GM12874 (cell line): Measurements from ENCODE around the gene RAB27A.

Source experiments
- TF ChIP-seq, protein P1 (sequence below): IDR thresholded peaks from 2 replicates; pipeline ENCODE4 v1.5.1; 2011; ENCODE audit warnings: low read depth, mild to moderate bottlenecking, control low read depth, low read length, moderate library complexity; ENCODE audit not compliant: insufficient read depth

RAB27A gene

GRCh38 chr15:55320238-55320550 lies 30.6 kb upstream of the RAB27A start:
- TF ChIP-seq, protein P1, sequence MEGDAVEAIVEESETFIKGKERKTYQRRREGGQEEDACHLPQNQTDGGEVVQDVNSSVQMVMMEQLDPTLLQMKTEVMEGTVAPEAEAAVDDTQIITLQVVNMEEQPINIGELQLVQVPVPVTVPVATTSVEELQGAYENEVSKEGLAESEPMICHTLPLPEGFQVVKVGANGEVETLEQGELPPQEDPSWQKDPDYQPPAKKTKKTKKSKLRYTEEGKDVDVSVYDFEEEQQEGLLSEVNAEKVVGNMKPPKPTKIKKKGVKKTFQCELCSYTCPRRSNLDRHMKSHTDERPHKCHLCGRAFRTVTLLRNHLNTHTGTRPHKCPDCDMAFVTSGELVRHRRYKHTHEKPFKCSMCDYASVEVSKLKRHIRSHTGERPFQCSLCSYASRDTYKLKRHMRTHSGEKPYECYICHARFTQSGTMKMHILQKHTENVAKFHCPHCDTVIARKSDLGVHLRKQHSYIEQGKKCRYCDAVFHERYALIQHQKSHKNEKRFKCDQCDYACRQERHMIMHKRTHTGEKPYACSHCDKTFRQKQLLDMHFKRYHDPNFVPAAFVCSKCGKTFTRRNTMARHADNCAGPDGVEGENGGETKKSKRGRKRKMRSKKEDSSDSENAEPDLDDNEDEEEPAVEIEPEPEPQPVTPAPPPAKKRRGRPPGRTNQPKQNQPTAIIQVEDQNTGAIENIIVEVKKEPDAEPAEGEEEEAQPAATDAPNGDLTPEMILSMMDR: no peak

- TF ChIP-seq, protein P1: no peak
Measured at GRCh38 chr15:55319537-55320237, 30.1 kb upstream of the RAB27A start.

DNA sequence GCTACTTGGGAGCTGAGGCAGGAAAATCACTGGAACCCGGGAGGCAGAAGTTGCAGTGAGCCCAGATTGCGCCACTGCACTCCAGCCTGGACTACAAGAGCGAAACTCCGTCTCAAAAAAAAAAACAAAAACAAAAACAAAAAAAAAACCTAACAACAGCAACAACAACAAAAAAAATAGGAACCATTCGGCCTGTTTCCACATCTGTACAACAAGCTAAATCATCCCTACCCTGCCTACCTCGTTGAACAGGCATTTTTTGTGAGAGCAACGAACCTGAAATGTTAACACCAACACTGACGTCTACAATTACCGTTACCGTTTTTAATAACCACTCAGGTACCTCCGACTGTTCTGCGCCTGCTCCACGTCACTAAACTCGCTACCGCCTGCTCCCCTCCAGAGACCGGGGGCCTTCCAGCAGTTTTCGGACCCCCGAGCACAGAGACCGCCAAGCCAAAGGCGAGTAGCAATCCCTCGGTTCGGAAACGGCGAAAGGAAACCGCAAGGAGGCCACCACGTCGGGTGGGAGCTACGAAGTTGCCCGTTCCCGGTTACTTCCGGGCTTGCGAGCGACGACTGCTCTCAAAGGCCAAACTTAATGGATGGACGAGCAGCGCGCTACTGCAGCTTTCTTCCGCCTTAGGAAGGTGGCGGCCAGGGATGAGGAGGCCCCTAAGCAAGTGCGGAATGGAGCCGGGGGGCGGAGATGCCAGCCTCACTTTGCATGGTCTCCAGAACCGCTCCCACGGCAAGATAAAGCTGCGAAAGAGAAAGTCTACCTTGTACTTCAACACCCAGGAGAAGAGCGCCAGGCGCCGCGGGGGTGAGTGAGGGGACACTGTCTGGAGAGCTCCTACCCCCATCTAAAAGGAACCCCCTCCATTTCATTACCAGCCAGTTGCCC lies 29.2 kb upstream of the RAB27A start, which contains the start of the genes PIGB and PIGBOS1:
PIGB (plus strand) TSS at position 635 of the 907 bp plus-strand sequence; CDS start at position 664, 29 bp downstream.
PIGBOS1 (minus strand) TSS at position 536 of the 907 bp plus-strand sequence. CDS start 1,331 bp downstream, outside the sequence.
- TF ChIP-seq, protein P1: no peak

- TF ChIP-seq, protein P1: no peak
Measured at GRCh38 chr15:55297315-55297714, 7.7 kb upstream of the RAB27A start.

DNA sequence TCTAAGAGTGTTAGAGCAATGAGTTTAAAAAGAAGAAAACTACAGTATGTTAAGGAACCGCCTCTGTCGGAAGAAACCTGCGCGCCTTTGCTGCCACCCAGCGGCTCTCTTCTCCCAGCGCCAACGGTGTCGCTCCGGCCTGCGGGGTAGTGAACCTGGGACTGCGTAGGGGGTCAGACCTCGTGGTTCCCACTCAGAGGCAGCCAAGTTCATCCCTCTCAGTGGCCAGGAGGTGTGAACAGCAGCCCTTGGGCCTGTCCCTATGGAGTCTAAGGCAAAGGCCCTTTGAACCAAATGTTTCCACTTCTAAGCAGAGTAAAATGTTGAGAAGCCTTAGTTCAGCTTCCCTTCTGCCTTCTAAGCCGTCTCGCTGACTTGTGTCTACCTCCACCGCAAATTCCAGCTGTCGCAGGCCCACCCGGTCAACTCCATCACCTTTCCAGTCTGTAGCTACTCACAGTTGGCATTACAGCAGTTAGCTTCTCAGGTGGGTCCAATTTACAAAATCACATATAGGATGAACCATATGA lies 980 bp upstream of the RAB27A start:
- TF ChIP-seq, protein P1: peak; percentile 87

DNA sequence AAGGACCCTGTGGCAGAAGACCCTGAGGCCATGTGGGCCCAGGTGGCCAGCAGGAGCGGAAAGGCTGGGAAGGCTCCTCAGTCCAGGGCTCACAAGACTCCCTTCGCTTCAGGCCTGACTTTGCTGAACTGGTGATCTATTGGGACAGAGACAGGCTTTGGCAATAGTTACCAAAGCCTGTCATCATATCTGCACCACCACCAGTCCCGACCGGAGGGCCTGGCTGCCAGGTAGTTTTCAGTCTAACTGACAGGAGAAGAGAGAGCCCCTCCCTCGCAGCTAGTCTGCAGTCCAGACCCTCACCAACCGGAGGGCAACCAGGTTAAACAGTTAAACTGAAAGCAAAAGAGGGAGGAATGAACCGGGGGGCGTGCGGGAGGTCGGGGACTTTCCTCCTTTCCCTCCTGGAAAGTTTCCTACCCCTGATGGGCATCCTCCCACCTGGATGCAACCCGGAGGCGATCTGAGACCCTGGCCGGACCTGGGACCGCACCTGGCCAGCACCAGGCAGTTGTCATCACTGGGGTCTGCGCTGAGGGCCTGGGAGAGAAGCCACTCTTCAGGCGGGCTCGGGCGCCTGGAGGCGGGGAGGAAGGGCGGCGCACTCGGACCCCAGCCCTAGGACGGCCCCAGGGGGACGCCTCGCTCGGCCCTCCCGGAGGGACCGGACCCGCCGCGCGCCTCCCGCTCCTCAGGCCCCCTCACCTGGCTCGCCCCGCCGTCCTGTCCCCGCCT lies 435 bp downstream of the RAB27A start:
- TF ChIP-seq, protein P1: no peak
